ENCODE measurements around the gene DDX42.
"Not testable (repeated sequence)": the region's sequence is repeated elsewhere in the genome, so short reads cannot be mapped to it uniquely, and the experiment has no call there.

DDX42 gene

GRCh38 chr17:63847525-63848249 lies 73.7 kb downstream of the DDX42 start:
- DNase-seq (ENCODE audit: low read depth, low spot score) = no peak

GRCh38 chr17:63848834-63849689 lies 75.1 kb downstream of the DDX42 start:
- no peak overlapping the region for H3K4me3 ChIP-seq (ENCODE audit: low read length)
- DNase-seq (ENCODE audit: low read depth, low spot score) = peak; percentile 72

More at GRCh38 chr17:63847525-63848249, 73.7 kb downstream of the DDX42 start:
- no peak overlapping the region for H3K4me3 ChIP-seq (ENCODE audit: low read length)

- DNase-seq (ENCODE audit: low read depth, low spot score) = no peak
- H3K4me3 ChIP-seq (ENCODE audit: low read length) = no peak overlapping the region
Observed at GRCh38 chr17:63850401-63850800, 76.4 kb downstream of the DDX42 start.

- H3K4me3 ChIP-seq (ENCODE audit: low read length) = no peak overlapping the region
- no peak for DNase-seq (ENCODE audit: low read depth, low spot score)
Observed at GRCh38 chr17:63853260-63853659, 79.3 kb downstream of the DDX42 start.

DNA sequence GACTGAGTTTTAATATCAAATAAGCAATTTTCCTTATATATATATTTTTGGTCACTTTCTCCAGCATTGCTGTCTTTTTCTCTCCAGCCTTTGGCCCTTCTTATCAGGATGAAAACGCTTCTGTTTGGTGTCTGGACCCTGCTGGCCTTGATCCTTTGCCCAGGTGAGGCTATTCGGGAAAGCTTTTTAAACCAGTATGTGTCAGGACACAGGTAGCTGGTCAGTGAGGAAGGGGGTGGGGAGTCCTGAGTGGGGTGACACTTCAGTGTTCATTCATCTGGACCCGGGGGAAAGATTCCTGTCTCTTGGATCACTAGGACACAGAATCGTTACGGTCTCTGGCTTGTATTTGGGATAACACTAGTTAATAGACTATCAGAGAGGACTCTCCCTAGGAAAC lies 80.7 kb downstream of the DDX42 start:
- H3K4me3 ChIP-seq (ENCODE audit: low read length) = no peak overlapping the region
- DNase-seq (ENCODE audit: low read depth, low spot score) = no peak

- no peak overlapping the region for H3K4me3 ChIP-seq (ENCODE audit: low read length)
- no peak for DNase-seq (ENCODE audit: low read depth, low spot score)
Observed at GRCh38 chr17:63855185-63855584, 81.2 kb downstream of the DDX42 start.

GRCh38 chr17:63856425-63856824 lies 82.5 kb downstream of the DDX42 start:
- not testable (repeated sequence) for DNase-seq (ENCODE audit: low read depth, low spot score); H3K4me3 ChIP-seq (ENCODE audit: low read length)

GRCh38 chr17:63859257-63859656 lies 85.3 kb downstream of the DDX42 start:
- no peak overlapping the region for H3K4me3 ChIP-seq (ENCODE audit: low read length)
- DNase-seq (ENCODE audit: low read depth, low spot score) = no peak

DNA sequence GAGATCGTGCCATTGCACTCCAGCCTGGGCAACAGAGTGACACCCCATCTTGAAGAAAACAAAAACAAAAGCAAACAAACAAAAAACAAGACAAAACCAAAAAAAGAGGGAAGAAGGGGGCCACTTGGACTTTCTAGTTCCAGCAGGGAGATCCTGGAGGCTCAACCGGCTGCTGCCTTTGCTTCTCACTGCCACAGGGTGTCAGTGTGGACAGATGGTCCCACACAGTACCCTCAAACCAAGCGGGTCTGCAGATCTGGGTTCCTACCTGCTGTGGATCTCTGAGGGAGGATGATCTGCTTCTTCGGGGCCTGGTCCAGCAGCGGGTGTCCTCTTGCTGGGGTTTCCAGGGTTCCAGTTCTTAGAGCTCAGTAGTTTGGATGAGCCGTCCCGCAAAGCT lies 92.7 kb downstream of the DDX42 start:
- DNase-seq (ENCODE audit: low read depth, low spot score); H3K4me3 ChIP-seq (ENCODE audit: low read length): not testable (repeated sequence)
